SKM-1 treated with dmso at 0.1 percent for 144 hours (cell line): ENCODE data around the gene PDLIM1.
A peak's percentile ranks its signal among the peaks of the same experiment; 100 is the strongest.
"Not testable (repeated sequence)": the region's sequence is repeated elsewhere in the genome, so short reads cannot be mapped to it uniquely, and the experiment has no call there.

ENCODE experiments used
- DNase-seq: peaks from one replicate; lab custom pipeline; 2025; ENCODE audit not compliant: unreplicated experiment; lab: John Stamatoyannopoulos, UW

PDLIM1 gene

DNA sequence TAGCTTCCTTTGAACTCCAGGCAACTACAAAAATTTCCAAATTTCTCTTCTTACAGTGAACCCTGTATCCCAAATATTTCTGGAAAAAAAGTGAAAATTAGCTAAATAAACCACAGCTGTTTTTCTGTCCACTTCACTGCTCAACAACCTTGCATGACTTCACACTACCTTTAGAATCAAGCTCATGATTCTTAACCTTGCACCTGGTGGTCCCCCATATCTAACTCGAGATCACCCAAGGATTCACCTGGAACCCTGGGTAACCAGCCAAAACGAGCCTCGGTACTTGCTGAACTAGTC lies 47.5 kb downstream of the PDLIM1 start:
- no peak for DNase-seq

GRCh38 chr10:95242581-95243317 lies 48.1 kb downstream of the PDLIM1 start:
- DNase-seq, result peak; percentile 7

DNA sequence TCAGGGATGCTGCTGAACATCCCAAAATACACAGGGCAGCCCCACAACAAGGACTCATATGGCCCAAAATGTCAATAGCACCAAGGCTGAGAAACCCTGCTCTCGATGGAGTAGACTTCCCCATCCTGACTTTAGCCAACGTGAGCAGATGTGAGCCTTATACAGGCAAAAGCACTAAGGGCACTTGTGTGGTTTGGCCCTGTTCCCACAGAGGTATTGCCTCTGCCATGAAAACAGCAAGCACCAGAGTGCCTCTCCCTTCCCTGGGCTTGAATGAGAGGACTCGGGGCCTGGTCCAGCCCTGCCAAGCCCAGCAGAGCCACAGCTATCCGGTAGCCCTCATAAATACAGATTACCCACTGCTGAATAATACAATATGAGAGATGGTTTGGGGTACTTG lies 49.3 kb downstream of the PDLIM1 start:
- no peak for DNase-seq

GRCh38 chr10:95240811-95241210 lies 50.0 kb downstream of the PDLIM1 start:
- DNase-seq, result no peak

GRCh38 chr10:95240096-95240495 lies 50.7 kb downstream of the PDLIM1 start:
- not testable (repeated sequence) for DNase-seq

- DNase-seq, result no peak
Measured at GRCh38 chr10:95237376-95238170, 53.2 kb downstream of the PDLIM1 start.

DNA sequence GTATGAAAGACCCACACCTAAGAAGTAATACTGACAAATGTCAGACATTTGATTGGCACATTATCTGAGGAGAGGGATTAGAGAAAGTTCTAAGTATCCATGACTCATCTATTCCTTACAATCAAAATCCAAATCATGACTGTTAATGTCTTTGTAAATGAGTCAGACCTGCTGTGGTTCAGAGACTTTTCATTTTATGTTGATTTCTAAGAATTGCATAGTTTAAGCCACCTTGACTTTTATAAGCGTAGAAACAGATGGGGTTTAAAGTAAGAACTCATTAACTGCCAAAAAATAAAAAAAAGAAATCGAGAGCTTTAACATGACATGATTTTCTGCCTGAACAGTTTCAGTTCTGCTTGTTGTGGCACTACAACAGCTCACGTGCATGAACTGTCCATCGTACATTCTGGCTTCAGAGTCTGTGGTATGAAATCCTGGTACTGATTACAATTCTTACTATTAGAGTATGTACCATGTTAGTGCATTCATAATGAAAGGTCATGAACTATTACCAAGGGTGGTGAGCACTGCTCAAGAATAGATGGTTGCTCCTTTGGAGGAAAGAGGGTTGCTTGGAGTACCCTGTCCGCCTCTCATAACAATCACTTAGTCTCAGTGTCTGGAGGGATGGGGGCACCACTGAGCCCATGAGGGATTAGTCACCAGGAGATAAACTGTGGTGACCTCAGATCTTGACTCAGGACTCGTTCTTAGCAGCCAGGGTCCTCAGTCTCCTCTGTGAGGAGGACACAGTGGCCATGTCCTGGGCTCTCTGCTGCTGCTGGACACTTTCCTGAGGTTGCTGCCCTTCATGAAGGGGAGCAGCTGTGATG lies 54.5 kb downstream of the PDLIM1 start:
- no peak for DNase-seq

DNA sequence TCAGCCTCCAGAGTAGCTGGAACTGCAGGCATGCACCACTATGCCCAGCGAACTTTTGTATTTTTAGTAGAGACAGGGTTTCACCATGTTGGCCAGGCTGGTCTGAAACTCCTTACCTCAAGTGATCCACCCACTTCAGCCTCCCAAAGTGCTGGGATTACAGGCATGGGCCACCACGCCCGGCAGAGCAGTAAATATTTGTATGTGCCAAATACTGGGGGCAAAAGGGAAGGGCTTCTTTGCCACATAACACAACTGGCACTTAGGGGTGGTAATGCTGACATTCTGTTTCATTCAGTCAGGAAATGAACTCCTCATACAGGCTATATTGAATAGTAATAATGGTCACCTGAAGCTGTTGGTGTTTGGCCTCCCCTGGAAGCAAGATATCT lies 55.1 kb downstream of the PDLIM1 start:
- DNase-seq, result no peak

DNA sequence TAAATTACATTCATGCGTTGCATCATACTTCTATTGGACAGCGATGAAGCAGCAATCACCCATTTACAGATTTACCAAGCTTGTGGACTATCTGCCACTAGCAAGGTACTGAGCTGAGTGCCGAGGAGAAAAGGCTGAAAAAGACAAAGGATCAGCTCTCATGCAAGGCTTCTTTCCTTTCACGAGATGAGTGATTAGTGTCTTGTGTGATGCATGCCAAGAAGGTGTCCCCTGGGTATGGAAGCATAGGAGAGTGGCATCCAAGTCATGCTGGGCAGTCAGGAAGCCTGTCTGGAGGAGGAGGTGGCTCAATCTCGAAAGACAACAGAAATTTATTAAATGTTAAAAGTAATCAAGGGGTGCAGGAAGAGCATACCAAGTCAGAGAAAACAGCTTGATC lies 55.9 kb downstream of the PDLIM1 start:
- no peak for DNase-seq

DNA sequence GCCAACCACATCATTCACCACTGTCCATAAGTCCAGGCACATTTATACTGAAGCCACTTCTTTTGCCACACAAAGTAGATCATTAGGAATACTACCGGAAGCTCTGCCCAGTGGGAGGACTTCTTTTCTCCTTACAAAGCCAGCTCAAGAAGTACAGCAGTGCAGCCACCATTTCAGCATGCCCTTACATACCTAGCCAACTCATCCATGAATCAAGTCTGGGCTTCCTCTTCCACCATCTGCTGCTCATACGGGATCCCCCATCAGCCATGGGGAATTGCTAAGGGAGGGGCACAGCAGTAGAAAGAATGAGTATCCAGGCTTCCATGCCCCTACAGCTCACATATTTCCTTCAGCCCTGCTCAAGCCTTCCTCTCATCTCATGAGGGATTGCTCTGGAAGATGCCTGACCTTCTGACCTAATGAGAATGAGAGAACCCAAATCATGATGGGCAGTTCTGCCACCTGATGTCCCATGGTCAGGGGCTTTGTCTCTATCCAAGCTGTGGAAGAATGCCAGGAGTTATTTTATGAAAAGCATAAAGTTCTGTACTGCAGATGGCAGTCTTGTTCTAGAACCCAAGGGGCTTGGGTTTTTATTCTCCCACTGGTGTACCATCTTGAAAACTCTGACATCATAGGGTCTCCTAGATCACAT lies 57.3 kb downstream of the PDLIM1 start:
- DNase-seq, result no peak

DNA sequence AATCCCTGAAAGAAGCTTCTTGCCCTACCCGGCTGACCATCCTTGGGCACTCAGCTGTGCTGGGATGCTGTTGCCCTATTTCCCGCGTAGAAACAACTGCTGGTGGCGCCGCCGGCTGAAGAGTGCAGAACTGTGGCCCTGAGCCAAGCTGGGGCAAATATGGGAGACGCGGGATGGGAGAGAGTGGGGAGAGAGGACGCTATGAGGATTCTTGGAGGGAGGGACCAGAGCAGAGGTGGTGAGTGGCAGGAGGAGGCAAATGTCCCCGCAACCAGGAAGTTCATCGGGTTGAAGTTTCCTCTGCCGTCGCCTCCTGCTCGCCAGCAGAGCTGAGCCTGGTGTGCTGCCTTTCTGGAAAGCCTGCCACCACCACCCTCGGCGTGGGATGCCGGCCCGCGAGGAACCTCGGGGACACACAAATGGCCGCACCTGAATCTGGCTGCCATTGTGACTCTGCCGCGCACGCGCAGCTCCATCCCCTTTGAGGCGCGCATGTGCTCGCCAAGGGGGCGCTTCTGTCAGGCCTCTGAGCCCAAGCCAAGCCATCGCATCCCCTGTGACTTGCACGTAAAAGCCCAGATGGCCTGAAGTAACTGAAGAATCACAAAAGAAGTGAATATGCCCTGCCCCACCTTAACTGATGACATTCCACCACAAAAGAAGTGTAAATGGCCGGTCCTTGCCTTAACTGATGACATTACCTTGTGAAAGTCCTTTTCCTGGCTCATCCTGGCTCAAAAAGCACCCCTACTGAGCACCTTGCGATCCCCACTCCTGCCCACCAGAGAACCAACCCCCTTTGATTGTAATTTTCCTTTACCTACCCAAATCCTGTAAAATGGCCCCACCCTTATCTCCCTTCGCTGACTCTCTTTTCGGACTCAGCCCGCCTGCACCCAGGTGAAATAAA lies 59.9 kb downstream of the PDLIM1 start:
- DNase-seq, result not testable (repeated sequence)

- DNase-seq, result no peak
Measured at GRCh38 chr10:95229724-95230627, 60.8 kb downstream of the PDLIM1 start.

DNA sequence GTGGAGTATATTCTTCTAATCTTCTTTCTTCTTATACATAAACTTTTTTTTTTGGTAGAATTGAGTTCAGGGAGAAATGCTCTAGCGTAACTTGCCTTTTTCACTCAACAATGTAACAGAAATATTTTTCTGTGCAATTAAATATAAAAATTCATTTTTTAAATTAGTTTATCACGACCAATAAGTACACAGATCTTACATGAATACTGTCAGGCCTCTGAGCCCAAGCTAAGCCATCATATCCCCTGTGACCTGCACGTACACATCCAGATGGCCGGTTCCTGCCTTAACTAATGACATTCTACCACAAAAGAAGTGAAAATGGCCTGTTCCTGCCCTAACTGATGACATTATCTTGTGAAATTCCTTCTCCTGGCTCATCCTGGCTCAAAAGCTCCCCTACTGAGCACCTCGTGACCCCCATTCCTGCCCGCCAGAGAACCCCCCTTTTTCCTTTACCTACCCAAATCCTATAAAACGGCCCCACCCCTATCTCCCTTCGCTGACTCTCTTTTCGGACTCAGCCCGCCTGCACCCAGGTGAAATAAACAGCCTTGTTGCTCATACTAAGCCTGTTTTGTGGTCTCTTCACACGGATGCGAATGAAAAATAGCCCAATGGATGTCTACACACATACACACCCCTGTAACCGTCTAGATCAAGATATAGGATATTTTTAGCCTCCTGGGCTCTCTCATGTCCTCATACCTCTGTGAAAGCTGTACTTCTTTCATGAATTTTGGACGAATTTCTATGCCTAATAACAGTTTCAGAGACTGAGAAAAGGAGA lies 61.7 kb downstream of the PDLIM1 start:
- DNase-seq, result not testable (repeated sequence)

DNA sequence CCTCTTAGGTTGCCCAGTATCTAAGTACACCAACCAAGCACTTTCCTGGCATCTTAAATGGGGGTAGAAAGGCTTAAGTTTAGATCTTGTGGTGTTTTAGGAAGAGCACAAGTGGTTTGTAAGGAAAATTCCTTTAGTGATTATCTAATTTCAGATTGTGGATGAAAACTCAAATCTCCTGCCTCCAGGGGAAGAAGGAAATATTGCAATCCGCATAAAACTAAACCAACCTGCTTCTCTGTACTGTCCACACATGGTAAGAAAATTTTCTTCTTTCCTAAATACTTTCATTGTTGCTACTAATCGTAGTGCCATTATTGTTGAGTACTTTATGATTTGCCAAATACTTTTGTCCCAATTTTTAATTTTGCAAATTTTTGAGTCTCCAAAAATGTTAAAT lies 65.7 kb downstream of the PDLIM1 start:
- no peak for DNase-seq

DNA sequence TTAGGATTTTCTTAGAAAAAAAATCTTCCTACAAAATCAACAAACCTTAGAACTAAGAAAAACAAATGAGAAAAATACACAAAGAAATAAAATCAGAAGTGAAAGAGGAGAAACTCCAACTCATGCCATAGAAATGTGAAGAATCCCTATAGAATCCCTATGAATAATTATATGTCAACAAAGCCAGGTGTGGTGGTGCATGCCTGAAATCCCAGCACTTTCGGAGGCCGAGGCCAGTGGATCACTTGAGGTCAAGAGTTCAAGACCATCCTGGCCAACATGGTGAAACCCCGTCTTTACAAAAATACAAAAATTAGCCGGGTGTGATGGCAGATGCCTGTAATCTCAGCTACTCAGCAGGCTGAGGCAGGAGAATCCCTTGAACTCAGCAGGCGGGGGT lies 69.7 kb downstream of the PDLIM1 start:
- DNase-seq, result no peak

GRCh38 chr10:95220539-95220938 lies 70.3 kb downstream of the PDLIM1 start:
- DNase-seq, result no peak

- no peak for DNase-seq
Measured at GRCh38 chr10:95217476-95217875, 73.3 kb downstream of the PDLIM1 start.

DNA sequence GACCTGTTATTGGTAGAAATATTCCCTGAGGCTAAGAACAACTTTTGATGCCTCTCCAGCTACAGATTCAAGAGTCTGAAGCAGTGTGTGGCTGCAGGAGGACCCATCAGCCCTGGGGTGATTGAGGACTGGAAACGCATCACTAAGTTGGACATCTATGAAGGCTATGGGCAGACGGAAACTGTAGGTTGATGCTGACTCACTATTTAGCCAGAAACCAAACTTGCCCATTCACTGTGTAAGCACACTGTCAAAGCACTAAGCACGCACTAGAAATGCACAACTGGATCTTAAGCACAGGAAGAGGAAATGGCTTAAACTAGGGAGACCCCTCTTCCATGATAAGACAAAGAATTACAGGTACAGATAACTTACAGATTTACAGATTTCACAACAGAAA lies 76.0 kb downstream of the PDLIM1 start:
- DNase-seq, result no peak
